Measurements from ENCODE around the gene SNAI3. TPM values are rescaled to one million over a fixed set of nuclear protein-coding genes. Genes with fewer than 3 reads are reported as not detected.

Gene SNAI3
- total RNA-seq = 0.26 TPM in 1 of 2 replicates, not detected in the other

- H3K4me3 ChIP-seq (ENCODE audit: low read depth, low read length) = peak within 1 kb of the TSS; percentile 49
Observed at GRCh38 chr16:88686439-88687253, at the start of gene SNAI3. TSS of gene SNAI3 (minus strand) at chr16:88686507. CDS start at chr16:88686406, 101 bp downstream.

DNA sequence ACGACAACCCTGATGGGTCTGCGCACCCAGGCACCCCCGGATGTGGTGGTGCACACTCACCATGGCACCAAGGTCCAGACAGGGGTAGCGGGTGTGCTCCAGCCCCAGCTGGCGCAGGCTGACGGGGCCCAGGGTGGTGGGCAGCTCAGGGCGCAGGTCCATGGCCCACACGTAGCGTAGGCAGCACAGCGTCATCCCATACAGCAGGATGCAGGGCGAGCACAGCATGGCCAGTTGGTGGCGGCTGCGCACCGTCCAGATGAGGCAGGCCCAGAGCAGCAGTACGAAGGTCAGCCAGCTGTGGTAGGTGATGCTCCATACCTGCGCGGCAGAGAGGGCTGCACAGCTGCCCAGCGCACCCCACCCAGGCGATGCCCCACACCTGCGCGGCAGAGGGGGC is 49.8 kb upstream of the SNAI3 start:
- H3K36me3 ChIP-seq (ENCODE audit: control insufficient read depth, insufficient read depth, low read length) = peaks cover 48% of the 10 kb centered on the region
- FAIRE-seq (no peak), DNase-seq (ENCODE audit: low read depth) (no peak)
- H3K27me3 ChIP-seq (ENCODE audit: control insufficient read depth, insufficient read depth, low read length) = no peaks in the 10 kb centered on the region
- no peak for TF ChIP-seq CTCF (IDR thresholded peaks at IDR 0.05; ENCODE audit: insufficient read depth, low read length, severe bottlenecking)
- H3K4me3 ChIP-seq (ENCODE audit: low read depth, low read length) = no peak overlapping the region

More at GRCh38 chr16:88686439-88687253, at the start of gene SNAI3:
- FAIRE-seq (no peak), DNase-seq (ENCODE audit: low read depth) (peak; percentile 52)
- peaks cover 3% of the 10 kb centered on the region for H3K27me3 ChIP-seq (ENCODE audit: control insufficient read depth, insufficient read depth, low read length)
- H3K36me3 ChIP-seq (ENCODE audit: control insufficient read depth, insufficient read depth, low read length) = no peaks in the 10 kb centered on the region
- no peak for TF ChIP-seq CTCF (IDR thresholded peaks at IDR 0.05; ENCODE audit: insufficient read depth, low read length, severe bottlenecking)

GRCh38 chr16:88735616-88736015 is 49.3 kb upstream of the SNAI3 start:
- no peak for TF ChIP-seq CTCF (IDR thresholded peaks at IDR 0.05; ENCODE audit: insufficient read depth, low read length, severe bottlenecking)
- peaks cover 50% of the 10 kb centered on the region for H3K36me3 ChIP-seq (ENCODE audit: control insufficient read depth, insufficient read depth, low read length)
- FAIRE-seq (no peak), DNase-seq (ENCODE audit: low read depth) (no peak)
- H3K4me3 ChIP-seq (ENCODE audit: low read depth, low read length) = no peak overlapping the region
- no peaks in the 10 kb centered on the region for H3K27me3 ChIP-seq (ENCODE audit: control insufficient read depth, insufficient read depth, low read length)

- TF ChIP-seq CTCF (IDR thresholded peaks at IDR 0.05; ENCODE audit: insufficient read depth, low read length, severe bottlenecking) = no peak
- no peaks in the 10 kb centered on the region for H3K27me3 ChIP-seq (ENCODE audit: control insufficient read depth, insufficient read depth, low read length)
- DNase-seq (ENCODE audit: low read depth) = no peak
- H3K36me3 ChIP-seq (ENCODE audit: control insufficient read depth, insufficient read depth, low read length) = peaks cover 46% of the 10 kb centered on the region
- no peak for FAIRE-seq
- H3K4me3 ChIP-seq (ENCODE audit: low read depth, low read length) = no peak overlapping the region
Observed at GRCh38 chr16:88735121-88735520, 48.8 kb upstream of the SNAI3 start.

DNA sequence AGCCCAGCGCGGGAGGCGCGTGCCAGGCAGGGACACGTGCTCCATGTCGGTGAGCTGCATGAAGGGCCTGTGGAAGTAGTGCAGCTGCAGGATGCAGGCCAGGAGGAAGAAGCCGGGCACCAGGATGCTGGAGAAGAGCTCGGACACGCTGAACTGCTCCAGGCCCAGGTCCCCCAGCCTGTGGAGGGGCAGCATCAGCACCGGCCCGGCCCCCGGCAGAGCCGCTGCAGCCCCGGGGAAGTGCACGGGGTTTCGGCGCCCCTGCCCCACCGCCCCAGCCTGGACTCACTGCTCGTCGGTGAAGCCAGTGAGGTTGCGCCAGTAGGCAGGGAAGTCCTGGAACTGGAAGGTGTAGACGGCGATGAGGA is 48.0 kb upstream of the SNAI3 start:
- H3K36me3 ChIP-seq (ENCODE audit: control insufficient read depth, insufficient read depth, low read length) = peaks cover 47% of the 10 kb centered on the region
- TF ChIP-seq CTCF (IDR thresholded peaks at IDR 0.05; ENCODE audit: insufficient read depth, low read length, severe bottlenecking) = no peak
- FAIRE-seq = no peak

More for the DNA sequence above, 48.0 kb upstream of the SNAI3 start:
- no peaks in the 10 kb centered on the region for H3K27me3 ChIP-seq (ENCODE audit: control insufficient read depth, insufficient read depth, low read length)
- no peak overlapping the region for H3K4me3 ChIP-seq (ENCODE audit: low read depth, low read length)
- no peak for DNase-seq (ENCODE audit: low read depth)

Measured in bronchial epithelial cell (primary cell).